ENCODE data around the gene ZNF43.
A peak's percentile ranks its signal among the peaks of the same experiment; 100 is the strongest.
"Not testable (repeated sequence)": the region's sequence is repeated elsewhere in the genome, so short reads cannot be mapped to it uniquely, and the experiment has no call there.

ZNF43 gene

DNA sequence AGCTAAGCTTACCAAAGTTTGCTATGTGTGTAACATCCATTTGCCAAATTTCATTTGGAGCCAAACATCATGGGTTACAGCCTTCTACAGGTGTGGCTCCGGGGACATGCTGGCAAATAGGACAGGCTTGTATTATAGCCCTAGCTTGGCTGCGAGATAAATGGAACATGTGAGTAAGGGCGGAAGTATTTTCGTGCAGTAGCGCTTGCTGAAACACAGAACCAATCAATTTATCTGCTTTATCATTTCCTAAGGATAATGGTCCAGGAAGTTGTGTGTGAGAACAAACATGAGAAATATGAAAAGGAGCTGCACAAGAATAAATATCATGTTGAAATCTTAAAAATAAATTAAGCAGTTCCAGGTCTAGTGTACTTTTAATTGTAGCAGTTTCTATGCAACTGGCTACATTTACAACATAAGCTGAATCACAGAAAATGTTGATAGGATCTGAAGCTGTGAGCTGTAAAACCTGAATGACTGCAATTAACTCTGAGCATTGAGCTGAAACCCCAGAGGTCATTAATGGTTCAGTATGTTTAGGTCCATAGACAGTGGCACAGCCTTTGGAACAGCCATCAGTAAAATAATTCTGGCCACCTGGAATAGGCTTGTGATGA is 46.4 kb downstream of the ZNF43 start:
- DNase-seq = no peak

DNA sequence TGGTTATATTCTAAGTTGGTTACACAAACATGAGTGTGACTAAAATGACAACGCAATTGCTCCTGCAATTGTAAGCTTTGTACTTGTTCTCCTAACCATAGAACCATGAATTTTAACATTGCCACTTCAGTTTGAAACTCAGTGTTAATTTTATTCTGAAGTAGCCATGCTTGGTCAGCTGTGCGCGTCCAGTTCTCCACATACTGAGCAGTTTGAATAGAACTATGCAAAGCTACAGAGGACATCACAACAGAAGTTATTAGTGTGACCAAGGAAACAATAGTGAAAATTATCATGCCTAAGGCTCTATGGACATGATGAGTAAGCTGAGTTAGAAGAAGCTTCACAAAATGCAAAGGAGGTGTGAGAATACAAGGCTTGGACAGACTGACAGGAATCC is 49.0 kb downstream of the ZNF43 start:
- no peak for DNase-seq

DNA sequence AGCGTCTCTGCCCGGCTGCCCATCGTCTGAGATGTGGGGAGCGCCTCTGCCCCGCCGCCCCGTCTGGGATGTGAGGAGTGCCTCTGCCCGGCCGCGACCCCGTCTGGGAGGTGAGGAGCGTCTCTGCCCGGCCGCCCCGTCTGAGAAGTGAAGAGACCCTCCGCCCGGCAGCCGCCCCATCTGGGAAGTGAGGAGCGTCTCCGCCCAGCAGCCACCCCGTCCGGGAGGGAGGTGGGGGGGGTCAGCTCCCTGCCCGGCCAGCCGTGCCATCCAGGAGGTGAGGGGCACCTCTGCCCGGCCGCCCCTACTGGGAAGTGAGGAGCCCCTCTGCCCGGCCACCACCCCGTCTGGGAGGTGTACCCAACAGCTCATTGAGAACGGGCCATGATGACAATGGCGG is 60.2 kb downstream of the ZNF43 start:
- DNase-seq = not testable (repeated sequence)

DNA sequence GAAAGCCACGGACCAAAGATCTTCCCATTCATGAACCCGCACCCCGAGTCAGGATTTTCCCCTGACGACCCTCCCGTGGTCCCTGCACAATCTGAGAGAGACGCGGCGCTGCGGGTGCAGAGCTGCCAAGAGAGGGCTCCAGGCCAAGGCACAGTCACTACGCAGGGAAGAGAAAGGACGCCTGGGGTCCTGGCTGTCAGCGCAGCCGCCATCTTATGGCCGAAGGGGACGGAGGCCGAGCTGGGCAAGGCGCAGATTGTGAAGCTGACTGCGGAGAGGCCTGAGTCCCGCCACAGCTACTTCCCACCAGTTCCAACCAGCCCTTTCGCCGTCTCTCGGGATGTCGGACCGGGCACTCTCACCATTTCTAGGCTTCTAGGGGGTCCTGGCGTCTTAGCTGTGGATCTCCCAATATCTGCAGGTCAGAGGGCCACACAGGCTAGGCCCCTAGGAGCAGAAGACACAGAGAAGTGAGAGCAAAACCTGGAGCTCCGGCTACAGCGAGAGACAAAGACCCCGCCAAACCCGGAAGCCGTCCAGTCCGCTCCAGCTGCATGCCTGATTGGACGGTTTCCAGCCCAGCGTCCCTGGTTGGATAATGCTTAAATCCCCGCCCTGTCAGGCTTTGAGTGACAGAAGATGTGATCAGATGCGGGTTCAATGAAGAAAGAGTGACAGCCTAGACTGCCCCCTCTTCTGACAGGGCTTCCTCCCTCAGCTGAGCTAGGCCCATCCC is 68.7 kb downstream of the ZNF43 start, which contains the start of gene ZNF100:
Gene ZNF100, minus strand, starts transcription at position 515 of the 736 bp plus-strand sequence. Its CDS starts 150 bp downstream, at position 365.
- peak; percentile 87 to 91 for DNase-seq

DNA sequence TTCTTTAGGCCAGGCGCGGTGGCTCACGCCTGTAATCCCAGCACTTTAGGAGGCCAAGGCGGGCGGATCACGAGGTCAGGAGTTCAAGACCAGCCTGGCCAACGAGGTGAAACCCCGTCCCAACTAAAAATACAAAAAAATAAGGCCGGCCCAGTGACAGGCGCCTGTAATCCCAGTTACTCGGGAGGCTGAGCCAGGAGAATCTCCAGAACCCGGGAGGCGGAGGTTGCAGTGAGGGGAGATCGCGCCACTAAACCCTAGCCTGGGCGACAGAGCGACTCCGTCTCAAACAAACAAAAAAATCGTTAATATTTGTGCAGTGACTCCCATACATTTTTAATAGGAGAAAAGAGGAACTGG is 69.3 kb downstream of the ZNF43 start:
- DNase-seq = peak; percentile 5 to 7

DNA sequence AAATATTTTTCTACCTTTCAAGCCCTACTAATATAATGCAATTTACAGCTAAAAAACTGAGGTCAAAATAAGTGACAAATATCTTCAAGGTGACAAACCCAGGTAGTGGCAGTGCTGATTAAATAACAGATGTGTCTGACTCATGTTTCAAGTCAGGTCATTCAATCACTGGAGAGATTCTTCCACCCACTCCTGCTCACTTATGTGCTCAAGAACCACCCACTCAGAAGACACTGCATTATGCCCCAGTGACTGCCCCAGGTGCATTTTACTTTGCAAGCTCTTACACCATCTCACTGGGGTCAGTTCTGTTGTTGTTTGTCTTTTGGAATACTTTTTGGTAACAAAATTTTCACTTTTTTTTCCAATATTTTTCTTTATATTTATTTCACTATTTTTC is 70.8 kb downstream of the ZNF43 start:
- peak in 1 of 2 experiments; percentile 15 for DNase-seq

DNA sequence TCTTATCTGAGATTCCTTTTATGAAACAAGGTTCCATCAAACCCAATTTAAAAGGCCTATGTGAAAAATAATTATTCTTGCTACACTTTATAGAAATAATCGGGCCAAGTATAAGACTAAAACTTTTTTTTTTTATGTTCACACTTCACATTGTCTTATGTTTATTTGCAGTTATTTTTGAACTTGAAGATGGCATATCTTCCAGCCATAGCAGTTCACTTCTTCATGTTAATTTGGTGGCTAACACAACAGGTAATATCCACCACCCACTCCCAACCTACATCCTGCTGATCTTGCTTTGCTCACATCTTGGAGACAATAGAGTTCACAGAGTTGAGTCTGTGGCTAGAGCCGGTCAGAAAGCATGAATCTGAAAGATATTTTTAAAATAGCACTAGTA is 74.4 kb downstream of the ZNF43 start:
- DNase-seq = not testable (repeated sequence)

DNA sequence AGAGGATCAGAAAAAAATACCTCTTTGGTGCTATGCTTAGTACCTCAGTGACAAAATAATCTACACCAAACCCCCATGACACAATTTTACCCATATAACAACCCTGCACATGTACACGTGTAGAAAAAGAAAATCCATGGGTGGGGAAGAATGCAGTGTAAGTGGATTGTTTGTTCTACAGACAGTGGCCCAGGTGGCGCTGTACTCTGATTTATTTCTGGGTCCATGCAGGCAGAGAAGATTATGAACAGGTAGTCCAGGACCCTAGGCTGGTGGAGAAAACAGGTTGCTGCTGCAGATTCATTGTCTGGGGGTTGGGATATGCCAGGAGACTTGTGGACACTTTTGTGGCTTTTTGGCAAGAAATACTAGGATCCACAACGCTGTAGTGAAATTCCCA is 77.7 kb downstream of the ZNF43 start:
- no peak for DNase-seq

DNA sequence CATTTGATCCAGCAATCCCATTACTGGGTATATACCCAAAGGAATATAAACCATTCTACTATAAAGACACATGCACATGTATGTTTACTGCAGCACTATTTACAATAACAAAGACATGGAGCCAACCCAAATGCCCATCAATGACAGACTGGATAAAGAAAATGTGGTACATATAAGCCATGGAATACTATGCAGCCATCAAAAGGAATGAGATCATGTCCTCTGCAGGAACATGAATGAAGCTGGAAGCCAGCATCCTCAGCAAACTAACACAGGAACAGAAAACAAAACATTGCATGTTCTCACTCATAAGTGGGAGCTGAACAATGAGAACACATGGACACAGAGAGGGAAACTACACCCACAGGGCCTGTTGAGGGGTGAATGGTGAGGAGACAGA is 80.4 kb downstream of the ZNF43 start:
- not testable (repeated sequence) for DNase-seq
